Kidney (tissue), 14 donors: ENCODE measurements around the gene SMIM14. TPM values are rescaled to one million over a fixed set of nuclear protein-coding genes. Genes with fewer than 3 reads are reported as not detected.

Experiments used
- DNase-seq, 5 donors: peaks; one replicate each; pipeline ENCODE4 v3.0.0-alpha.2; 2013 to 2020
- FAIRE-seq: peaks from 2 replicates; lab custom pipeline; 2012; peaks lifted over from hg19 to GRCh38; lab: Jason Lieb, UNC
- H3K27ac ChIP-seq, 2 donors: one replicate each; pipeline ENCODE4 v1.7.0; 2013; ENCODE audit warnings: low read depth in 2 of 2, low read length in 2 of 2, inconsistent platforms in 1 of 2
- H3K27me3 ChIP-seq: one replicate; pipeline ENCODE4 v1.7.1; 2013; ENCODE audit warnings: low read length, inconsistent platforms; ENCODE audit not compliant: control insufficient read depth, insufficient read depth
- H3K36me3 ChIP-seq, 3 donors: one replicate each; pipeline versions ENCODE4 v1.7.0 to v1.7.1; 2013; ENCODE audit warnings: low read length in 3 of 3, control low read depth in 1 of 3, inconsistent platforms in 1 of 3; ENCODE audit not compliant: insufficient read depth in 3 of 3, control insufficient read depth in 2 of 3
- H3K4me1 ChIP-seq, 3 donors: one replicate each; pipeline versions ENCODE4 v1.7.0 to v1.7.1; 2013; ENCODE audit warnings: low read length in 3 of 3, inconsistent platforms in 1 of 3, low read depth in 1 of 3; ENCODE audit not compliant: control insufficient read depth in 2 of 3, insufficient read depth in 2 of 3
- H3K4me3 ChIP-seq, 3 donors: one replicate each; pipeline versions ENCODE4 v1.7.0 to v1.8.1; 2013; ENCODE audit warnings: low read length in 3 of 3, control low read depth in 1 of 3, inconsistent platforms in 1 of 3
- H3K9ac ChIP-seq, 3 donors: one replicate each; pipeline versions ENCODE4 v1.7.0 to v1.7.1; 2013; ENCODE audit warnings: low read length in 3 of 3, control low read depth in 1 of 3, inconsistent platforms in 1 of 3
- H3K9me3 ChIP-seq, 3 donors: one replicate each; pipeline versions ENCODE4 v1.7.0 to v1.7.1; 2013; ENCODE audit warnings: low read length in 3 of 3, control low read depth in 1 of 3, inconsistent platforms in 1 of 3; ENCODE audit not compliant: control insufficient read depth in 2 of 3, insufficient read depth in 1 of 3
- CTCF ChIP-seq: IDR thresholded peaks from 3 replicates; pipeline ENCODE4 v1.5.1; 2012; ENCODE audit warnings: mild to moderate bottlenecking, moderate library complexity, borderline replicate concordance; ENCODE audit not compliant: insufficient read depth; ENCODE audit errors: extremely low read depth
- intact Hi-C: fragments of 100-400 bp; cut with DNase I; formaldehyde crosslinking; loops from one replicate; pipeline ENCODE4 v1.11.1; 2022
- polyA plus RNA-seq: library from polyadenylated mRNA; stranded (reverse); fragments of 350-450 nt; fragmentation: Illumina TruSeq; extraction: RNeasy Lipid Tissue Mini Kit (QIAGEN cat#74804); gene quantifications from one replicate; pipeline ENCODE4 v1.2.3, GENCODE V29; 2014; ENCODE audit warnings: low read depth, low replicate concordance; ENCODE audit not compliant: insufficient read depth
- total RNA-seq: library from RNA; stranded (reverse); fragmentation: NEBNext Ultra II Directional; extraction: Animal tissue kit (Norgen Biotek cat#: 25700); gene quantifications from one replicate; pipeline ENCODE4 v1.2.1, GENCODE V29; 2021
- donor health status: control.
- donor health status: control.
- donor health status: control.
- donor health status: control.
- donor health status: control.
- donor health status: DM: yes; HTN: yes; CAD: no.
- donor health status: Normal renal cell carcinoma (clear cell type).

The SMIM14 gene
- total and polyA plus RNA-seq, 2 donors from 2014 or later, result 26.3 to 64.2 TPM

GRCh38 chr4:39609454-39609931, 29.2 kb downstream of the SMIM14 start:
- Histone ChIP-seq H3K4me3 (no peak overlapping the region), H3K27me3 (no peaks in the 10 kb centered on the region), H3K27ac (no peak overlapping the region), H3K9ac (no peak overlapping the region), H3K4me1 (no peaks in the 10 kb centered on the region), H3K9me3 (peaks cover 0 to 6% (median 0%) of the 10 kb centered on the region in 3 donors), H3K36me3 (no peaks in the 10 kb centered on the region)
- TF ChIP-seq CTCF, result no peak
- FAIRE-seq (no peak), DNase-seq (no peak)
- intact Hi-C loops, result no loop called here

- Histone ChIP-seq H3K27ac (no peak overlapping the region), H3K9me3 (peaks cover 0 to 6% (median 0%) of the 10 kb centered on the region in 3 donors), H3K9ac (no peak overlapping the region), H3K36me3 (peaks cover 0 to 5% (median 0%) of the 10 kb centered on the region in 3 donors), H3K4me1 (no peaks in the 10 kb centered on the region), H3K27me3 (no peaks in the 10 kb centered on the region), H3K4me3 (no peak overlapping the region)
- no peak for TF ChIP-seq CTCF
- intact Hi-C loops, result no loop called here
- DNase-seq, result no peak
- FAIRE-seq, result no peak
These were observed 30.2 kb downstream of the SMIM14 start for GRCh38 chr4:39608451-39608850.

GRCh38 chr4:39606747-39607146, 31.9 kb downstream of the SMIM14 start:
- intact Hi-C loops, result no loop called here
- no peak for TF ChIP-seq CTCF
- Histone ChIP-seq H3K27me3 (no peaks in the 10 kb centered on the region), H3K4me1 (no peaks in the 10 kb centered on the region), H3K4me3 (no peak overlapping the region), H3K9ac (no peak overlapping the region), H3K9me3 (peaks cover 0 to 6% (median 0%) of the 10 kb centered on the region in 3 donors), H3K27ac (no peak overlapping the region), H3K36me3 (peaks cover 0 to 5% (median 0%) of the 10 kb centered on the region in 3 donors)
- DNase-seq, result no peak
- FAIRE-seq, result no peak
